Measurements from ENCODE around the gene ATM.
"Not testable (repeated sequence)": the region's sequence is repeated elsewhere in the genome, so short reads cannot be mapped to it uniquely, and the experiment has no call there.

Gene ATM

GRCh38 chr11:108223348-108224149 lies 682 bp downstream of the ATM start:
- no peak for DNase-seq

GRCh38 chr11:108224366-108224765 lies 1.5 kb downstream of the ATM start:
- no peak for DNase-seq

- DNase-seq = no peak
Observed at GRCh38 chr11:108224911-108225786, 2.3 kb downstream of the ATM start.

- no peak for DNase-seq
Observed at GRCh38 chr11:108226036-108226435, 3.2 kb downstream of the ATM start.

GRCh38 chr11:108228251-108228650 lies 5.4 kb downstream of the ATM start:
- DNase-seq = no peak

GRCh38 chr11:108233277-108233945 lies 10.5 kb downstream of the ATM start:
- no peak for DNase-seq

GRCh38 chr11:108235192-108235591 lies 12.3 kb downstream of the ATM start:
- no peak for DNase-seq

- DNase-seq = no peak
Observed at GRCh38 chr11:108235633-108236032, 12.8 kb downstream of the ATM start.

GRCh38 chr11:108237058-108237481 lies 14.2 kb downstream of the ATM start:
- no peak for DNase-seq

GRCh38 chr11:108239076-108239475 lies 16.2 kb downstream of the ATM start:
- DNase-seq = no peak

- DNase-seq = no peak
Observed at GRCh38 chr11:108241330-108242037, 18.6 kb downstream of the ATM start.

GRCh38 chr11:108242422-108242821 lies 19.6 kb downstream of the ATM start:
- no peak for DNase-seq

GRCh38 chr11:108246308-108246707 lies 23.4 kb downstream of the ATM start:
- no peak for DNase-seq

GRCh38 chr11:108246885-108247284 lies 24.0 kb downstream of the ATM start:
- no peak for DNase-seq

- no peak for DNase-seq
Observed at GRCh38 chr11:108253176-108253575, 30.3 kb downstream of the ATM start.

GRCh38 chr11:108269583-108269982 lies 46.7 kb downstream of the ATM start:
- DNase-seq = no peak

- not testable (repeated sequence) for DNase-seq
Observed at GRCh38 chr11:108276985-108277616, 54.2 kb downstream of the ATM start.

- no peak for DNase-seq
Observed at GRCh38 chr11:108278546-108278945, 55.7 kb downstream of the ATM start.

GRCh38 chr11:108278954-108279353 lies 56.1 kb downstream of the ATM start:
- DNase-seq = no peak

GRCh38 chr11:108286370-108286769 lies 63.5 kb downstream of the ATM start:
- no peak for DNase-seq

- DNase-seq = no peak
Observed at GRCh38 chr11:108286956-108287355, 64.1 kb downstream of the ATM start.

- not testable (repeated sequence) for DNase-seq
Observed at GRCh38 chr11:108289066-108289465, 66.2 kb downstream of the ATM start.
